GM23248 (cell line): ENCODE measurements around the gene SS18L1.

Experiments used
- EZH2 ChIP-seq: fragments of 200-600 bp; sonication (generic); IDR thresholded peaks from 2 replicates; pipeline ENCODE4 v1.6.1; 2018; ENCODE audit warnings: antibody characterized with exemption, mild to moderate bottlenecking; ENCODE audit not compliant: insufficient read depth, poor library complexity, severe bottlenecking
- EZH2phosphoT487 ChIP-seq: fragments of 200-600 bp; sonication (generic); IDR thresholded peaks from 2 replicates; pipeline ENCODE4 v1.6.1; 2018; ENCODE audit warnings: antibody characterized with exemption, moderate library complexity, mild to moderate bottlenecking, low read depth; ENCODE audit not compliant: insufficient read depth

DNA sequence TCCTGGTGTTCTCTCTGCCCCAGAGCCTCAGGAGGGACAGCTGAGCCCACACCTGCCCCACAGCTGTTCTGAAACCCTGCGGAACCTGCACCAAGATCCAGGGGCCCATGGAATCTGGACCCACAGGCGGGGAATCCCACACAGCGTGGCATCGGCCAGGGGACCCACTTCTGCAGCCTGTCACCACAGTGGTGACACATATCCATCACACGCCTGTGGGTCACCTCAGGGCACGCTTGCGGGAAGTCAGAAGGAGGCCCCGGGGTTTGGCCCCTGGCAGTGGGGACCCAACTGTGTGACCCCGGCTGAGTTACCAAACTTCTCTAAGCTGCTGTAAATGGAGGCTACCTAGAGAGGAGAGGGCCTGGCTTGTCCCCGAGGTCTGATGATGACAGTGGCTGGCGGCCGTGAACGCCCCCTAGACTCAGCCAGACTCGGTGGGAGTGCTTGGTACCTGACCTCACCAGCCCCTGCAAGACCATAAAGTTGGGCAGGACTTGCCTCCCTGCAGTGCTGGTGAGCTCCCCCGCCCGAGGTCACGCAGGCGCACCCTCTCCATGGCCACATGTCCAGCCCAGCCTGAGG is 78.8 kb downstream of the SS18L1 start:
- no peak for TF ChIP-seq EZH2
- no peak for TF ChIP-seq EZH2phosphoT487
